ENCODE results near the gene LMO1.
A peak's percentile ranks its signal among the peaks of the same experiment; 100 is the strongest.

The LMO1 gene

DNA sequence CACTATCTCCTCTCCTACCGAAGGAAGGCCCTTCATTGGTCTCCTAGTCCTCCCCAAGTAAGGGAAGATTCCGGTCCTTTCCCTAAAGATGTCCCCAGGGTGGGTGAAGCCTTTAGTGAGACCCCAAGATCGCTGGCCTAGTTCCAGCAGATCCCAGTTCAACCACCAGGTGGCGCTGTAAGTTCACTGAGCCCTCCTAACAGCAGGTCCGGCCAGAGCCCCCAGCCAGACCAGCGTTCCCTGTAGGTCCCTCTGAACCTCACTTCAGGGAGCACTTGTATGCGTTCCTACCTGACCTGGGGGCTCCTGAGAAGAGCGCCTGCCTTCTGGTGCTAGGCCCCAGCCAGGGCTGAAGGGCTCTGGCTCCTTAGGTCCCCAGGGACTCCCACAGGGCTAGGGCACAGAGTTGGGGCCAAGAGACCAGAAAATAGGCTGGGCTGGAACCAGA, 38.1 kb downstream of the LMO1 start:
- TF ChIP-seq, protein P1, sequence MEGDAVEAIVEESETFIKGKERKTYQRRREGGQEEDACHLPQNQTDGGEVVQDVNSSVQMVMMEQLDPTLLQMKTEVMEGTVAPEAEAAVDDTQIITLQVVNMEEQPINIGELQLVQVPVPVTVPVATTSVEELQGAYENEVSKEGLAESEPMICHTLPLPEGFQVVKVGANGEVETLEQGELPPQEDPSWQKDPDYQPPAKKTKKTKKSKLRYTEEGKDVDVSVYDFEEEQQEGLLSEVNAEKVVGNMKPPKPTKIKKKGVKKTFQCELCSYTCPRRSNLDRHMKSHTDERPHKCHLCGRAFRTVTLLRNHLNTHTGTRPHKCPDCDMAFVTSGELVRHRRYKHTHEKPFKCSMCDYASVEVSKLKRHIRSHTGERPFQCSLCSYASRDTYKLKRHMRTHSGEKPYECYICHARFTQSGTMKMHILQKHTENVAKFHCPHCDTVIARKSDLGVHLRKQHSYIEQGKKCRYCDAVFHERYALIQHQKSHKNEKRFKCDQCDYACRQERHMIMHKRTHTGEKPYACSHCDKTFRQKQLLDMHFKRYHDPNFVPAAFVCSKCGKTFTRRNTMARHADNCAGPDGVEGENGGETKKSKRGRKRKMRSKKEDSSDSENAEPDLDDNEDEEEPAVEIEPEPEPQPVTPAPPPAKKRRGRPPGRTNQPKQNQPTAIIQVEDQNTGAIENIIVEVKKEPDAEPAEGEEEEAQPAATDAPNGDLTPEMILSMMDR (conservative IDR thresholded peaks at IDR 0.05; ENCODE audit: low read depth, low read length) = peak; percentile 90
- peak; percentile 68 for DNase-seq (ENCODE audit: low read depth)
- no peak overlapping the region for H3K4me3 ChIP-seq (ENCODE audit: low read depth, low read length)

- H3K4me3 ChIP-seq (ENCODE audit: low read depth, low read length) = no peak overlapping the region
- no peak for DNase-seq (ENCODE audit: low read depth)
- TF ChIP-seq, protein P1 (conservative IDR thresholded peaks at IDR 0.05; ENCODE audit: low read depth, low read length) = no peak
Observed at GRCh38 chr11:8224711-8225110, 39.0 kb downstream of the LMO1 start.

DNA sequence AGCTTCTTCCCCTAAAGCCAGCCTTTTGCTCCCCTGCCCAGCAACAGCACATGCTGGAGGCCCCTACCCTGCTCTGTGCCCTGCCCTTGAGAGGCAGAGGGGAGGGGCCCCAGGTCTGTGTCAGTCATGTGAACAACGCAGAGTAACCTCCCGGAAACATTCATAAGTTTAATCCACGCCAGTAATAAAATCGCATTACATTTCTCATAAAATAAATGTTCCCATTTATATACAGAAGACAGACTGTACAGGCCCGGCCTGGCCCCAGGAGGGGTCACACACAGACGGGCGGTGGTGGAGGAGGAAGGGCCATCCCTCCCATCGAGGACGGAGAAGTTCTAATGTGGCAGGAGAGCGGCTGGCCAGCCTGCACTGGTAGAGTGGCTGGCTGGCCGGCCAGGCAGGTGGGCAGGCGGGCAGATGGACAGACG, 39.5 kb downstream of the LMO1 start:
- DNase-seq (ENCODE audit: low read depth) = no peak
- no peak overlapping the region for H3K4me3 ChIP-seq (ENCODE audit: low read depth, low read length)
- TF ChIP-seq, protein P1 (conservative IDR thresholded peaks at IDR 0.05; ENCODE audit: low read depth, low read length) = no peak

DNA sequence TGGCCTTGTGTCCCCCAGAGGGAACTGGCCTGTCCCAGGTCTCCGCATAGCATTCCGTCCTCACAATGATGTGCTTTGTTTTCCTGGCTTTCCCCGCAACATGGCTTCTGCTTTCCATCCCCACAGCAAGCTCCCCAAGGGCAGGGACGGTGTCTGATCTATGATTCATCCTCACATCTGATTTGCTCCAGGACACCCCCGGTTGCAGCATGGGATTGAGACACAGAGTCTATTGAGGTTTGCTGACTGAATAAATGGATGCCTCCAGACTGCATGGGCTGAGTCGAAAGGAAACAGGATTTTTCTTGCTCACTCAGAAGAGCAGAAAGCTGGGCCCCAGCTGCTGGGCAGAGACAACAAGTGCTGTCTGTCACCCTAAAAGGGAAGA, 40.2 kb downstream of the LMO1 start:
- TF ChIP-seq, protein P1 (conservative IDR thresholded peaks at IDR 0.05; ENCODE audit: low read depth, low read length) = no peak
- H3K4me3 ChIP-seq (ENCODE audit: low read depth, low read length) = no peak overlapping the region
- peak; percentile 10 for DNase-seq (ENCODE audit: low read depth)

DNA sequence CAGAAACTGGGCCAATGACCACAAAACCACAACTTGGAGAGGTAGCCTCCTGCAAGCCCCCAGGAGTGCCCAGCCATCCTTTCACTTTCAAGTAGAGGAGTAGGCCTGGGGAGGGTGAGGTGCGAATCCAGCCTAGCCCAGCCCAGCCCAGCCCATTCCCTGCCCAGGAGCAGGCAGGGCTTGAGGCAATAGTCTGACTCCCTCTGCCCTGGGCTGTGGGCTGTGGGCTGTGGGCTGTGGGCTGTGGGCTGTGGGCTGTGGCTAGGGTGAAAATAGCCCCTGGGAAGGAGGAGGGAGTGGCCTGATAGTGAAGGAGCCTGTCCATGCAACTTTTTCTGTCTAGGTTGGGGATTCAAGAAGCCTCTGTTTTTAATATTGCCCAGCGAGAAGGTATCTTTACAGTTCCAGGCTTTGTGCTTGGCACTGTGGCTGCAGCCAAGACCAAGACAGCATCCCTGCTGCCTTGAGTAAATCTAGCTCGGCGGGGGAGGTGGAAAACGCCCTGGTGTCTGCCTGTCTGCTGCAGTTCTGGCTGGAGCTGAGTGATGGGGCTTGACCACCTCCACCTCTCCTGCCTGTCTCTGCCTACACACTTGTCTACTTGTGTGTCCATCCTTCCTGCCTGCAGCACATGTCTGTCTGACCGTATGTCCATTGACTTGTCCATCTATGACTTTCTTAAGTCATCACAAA, 40.7 kb downstream of the LMO1 start:
- DNase-seq (ENCODE audit: low read depth) = no peak
- TF ChIP-seq, protein P1 (conservative IDR thresholded peaks at IDR 0.05; ENCODE audit: low read depth, low read length) = no peak

GRCh38 chr11:8221917-8222495, 41.7 kb downstream of the LMO1 start:
- TF ChIP-seq, protein P1 (conservative IDR thresholded peaks at IDR 0.05; ENCODE audit: low read depth, low read length) = no peak
- no peak for DNase-seq (ENCODE audit: low read depth)

More for the DNA sequence above, 40.7 kb downstream of the LMO1 start:
- no peak overlapping the region for H3K4me3 ChIP-seq (ENCODE audit: low read depth, low read length)

More at GRCh38 chr11:8221917-8222495, 41.7 kb downstream of the LMO1 start:
- no peak overlapping the region for H3K4me3 ChIP-seq (ENCODE audit: low read depth, low read length)

Measured in choroid plexus epithelial cell (primary cell).